22Rv1 (cell line): ENCODE data around the gene TCL1A.

Experiments used
- H3K27ac ChIP-seq: fragments of 450-650 bp; 2 replicates; pipeline ENCODE4 v1.5.1; 2017
- ZFX ChIP-seq: fragments of 450-650 bp; IDR thresholded peaks from 2 replicates; pipeline ENCODE4 v1.6.1; 2017; ENCODE audit warnings: antibody characterized with exemption, borderline replicate concordance
- TF ChIP-seq, protein P1 (sequence below): fragments of 450-650 bp; IDR thresholded peaks from 2 replicates; pipeline ENCODE4 v1.5.1; 2017; ENCODE audit warnings: mild to moderate bottlenecking

Gene TCL1A

DNA sequence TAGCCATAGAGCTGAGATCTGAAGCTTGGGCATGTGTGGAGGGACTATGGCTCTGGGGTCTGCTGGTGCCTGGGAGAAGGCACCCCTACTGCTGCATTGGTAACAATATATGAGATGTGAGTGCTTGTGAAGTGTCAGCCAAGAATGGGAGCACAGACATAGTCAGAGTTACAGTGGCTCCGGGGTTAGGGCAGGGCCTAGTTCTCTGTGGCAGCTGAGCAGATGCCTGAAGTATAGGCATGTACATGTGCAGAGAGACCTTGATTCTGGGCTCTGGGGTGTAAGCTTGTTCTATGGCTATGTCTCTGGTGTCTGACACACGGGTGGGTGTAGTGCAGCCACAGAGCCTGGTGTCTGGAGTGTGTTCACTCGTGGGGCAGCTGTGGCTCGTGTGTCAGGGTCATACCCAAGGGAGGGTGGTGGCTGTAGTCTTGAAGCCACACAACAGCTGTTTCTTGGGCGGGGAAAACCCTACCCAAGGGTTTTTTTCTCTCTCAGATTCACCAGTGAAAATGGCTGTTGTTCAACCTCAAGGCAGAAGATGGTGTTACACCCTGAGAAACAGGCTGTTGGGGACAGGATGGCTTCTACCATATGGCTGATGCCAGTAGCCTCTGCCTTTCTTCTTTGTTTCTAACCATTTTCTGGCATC lies 11.9 kb upstream of the TCL1A start:
- no peak overlapping the region for H3K27ac ChIP-seq
- TF ChIP-seq, protein P1, sequence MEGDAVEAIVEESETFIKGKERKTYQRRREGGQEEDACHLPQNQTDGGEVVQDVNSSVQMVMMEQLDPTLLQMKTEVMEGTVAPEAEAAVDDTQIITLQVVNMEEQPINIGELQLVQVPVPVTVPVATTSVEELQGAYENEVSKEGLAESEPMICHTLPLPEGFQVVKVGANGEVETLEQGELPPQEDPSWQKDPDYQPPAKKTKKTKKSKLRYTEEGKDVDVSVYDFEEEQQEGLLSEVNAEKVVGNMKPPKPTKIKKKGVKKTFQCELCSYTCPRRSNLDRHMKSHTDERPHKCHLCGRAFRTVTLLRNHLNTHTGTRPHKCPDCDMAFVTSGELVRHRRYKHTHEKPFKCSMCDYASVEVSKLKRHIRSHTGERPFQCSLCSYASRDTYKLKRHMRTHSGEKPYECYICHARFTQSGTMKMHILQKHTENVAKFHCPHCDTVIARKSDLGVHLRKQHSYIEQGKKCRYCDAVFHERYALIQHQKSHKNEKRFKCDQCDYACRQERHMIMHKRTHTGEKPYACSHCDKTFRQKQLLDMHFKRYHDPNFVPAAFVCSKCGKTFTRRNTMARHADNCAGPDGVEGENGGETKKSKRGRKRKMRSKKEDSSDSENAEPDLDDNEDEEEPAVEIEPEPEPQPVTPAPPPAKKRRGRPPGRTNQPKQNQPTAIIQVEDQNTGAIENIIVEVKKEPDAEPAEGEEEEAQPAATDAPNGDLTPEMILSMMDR = no peak
- TF ChIP-seq ZFX = no peak

DNA sequence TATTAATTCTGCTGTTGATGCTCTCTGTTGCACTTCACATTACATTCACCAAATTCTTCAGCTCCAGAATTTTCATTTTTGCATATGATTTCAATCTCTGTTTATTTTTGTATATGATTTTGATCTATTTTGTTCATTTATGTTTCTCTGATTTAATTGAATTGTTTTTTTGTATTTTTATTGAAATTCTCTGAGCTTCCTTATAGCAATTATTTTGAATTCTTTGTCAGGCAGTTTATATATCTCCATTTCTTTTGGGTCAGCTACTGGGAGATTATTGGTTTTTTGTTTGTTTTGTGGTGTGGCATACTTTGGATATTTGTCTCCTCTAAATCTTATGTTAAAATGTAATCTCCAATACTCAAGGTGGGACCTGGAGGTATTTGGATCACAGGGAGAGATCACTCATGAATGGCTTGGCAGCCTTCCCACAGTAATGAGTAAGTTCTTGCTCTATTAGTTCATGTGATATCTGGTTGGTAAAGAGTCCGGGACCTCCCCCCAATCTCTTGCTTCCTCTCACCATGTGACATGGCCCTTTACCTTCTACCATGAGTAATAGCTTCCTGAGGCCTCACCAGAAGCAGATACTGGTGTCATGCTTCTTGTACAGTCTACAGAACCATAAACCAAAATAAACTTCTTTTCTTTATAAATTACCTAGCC lies 8.7 kb upstream of the TCL1A start:
- no peak overlapping the region for H3K27ac ChIP-seq
- TF ChIP-seq ZFX = no peak
- TF ChIP-seq, protein P1 = no peak

DNA sequence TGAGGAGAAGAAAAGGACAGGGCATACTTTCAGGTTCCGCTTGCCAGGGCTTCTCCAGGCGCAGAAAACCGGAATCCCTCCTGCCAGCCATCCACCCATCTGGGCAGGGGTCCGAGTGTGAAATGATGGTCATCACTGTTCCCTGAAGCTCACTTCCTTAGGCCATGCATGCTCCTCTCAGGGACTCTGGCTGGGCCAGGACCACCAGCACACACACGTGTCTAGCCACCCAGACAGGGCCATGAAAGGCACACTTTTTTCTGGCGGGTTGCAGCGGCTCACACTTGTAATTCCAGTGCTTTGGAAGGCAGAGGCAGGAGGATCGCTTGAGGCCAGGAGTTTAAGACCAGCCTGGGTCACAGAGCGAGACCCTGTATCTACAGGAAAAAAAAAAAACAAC lies 1.5 kb downstream of the TCL1A start:
- TF ChIP-seq, protein P1 = no peak
- no peak for TF ChIP-seq ZFX
- no peak overlapping the region for H3K27ac ChIP-seq

DNA sequence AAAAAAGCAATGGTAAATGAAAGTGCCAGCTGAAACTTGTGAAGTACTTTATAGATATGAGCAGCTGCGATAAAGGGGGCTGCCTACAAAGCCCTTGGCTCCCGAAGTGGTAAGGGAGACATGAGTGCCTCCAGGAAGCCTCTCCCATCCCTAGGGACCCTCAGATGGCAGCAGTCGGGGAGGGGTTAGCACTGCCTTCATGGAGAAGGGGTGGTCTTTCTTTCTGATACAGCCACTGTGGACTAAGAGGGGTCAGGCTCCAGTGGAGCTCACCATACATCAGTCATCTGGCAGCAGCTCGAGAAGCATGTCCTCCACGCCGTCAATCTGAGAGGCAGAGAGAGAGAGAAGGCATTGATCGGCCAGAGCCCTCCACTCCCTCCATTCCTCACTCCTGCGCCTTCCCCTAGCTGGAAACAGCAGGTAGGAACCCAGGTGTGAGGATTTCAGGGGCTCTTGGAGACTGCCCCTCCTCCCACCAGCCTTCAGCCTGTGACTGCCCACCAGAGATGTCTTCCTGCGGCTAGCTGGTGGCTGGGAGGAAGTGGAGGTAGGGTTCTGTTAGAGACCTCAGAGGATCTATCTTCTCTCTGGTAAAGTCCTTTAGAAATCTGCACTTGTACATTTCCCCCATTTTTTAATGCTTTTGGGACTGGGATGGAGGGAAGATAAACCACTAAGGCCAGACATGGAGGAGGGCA lies 2.3 kb downstream of the TCL1A start:
- H3K27ac ChIP-seq = no peak overlapping the region
- TF ChIP-seq, protein P1 = no peak
- no peak for TF ChIP-seq ZFX

DNA sequence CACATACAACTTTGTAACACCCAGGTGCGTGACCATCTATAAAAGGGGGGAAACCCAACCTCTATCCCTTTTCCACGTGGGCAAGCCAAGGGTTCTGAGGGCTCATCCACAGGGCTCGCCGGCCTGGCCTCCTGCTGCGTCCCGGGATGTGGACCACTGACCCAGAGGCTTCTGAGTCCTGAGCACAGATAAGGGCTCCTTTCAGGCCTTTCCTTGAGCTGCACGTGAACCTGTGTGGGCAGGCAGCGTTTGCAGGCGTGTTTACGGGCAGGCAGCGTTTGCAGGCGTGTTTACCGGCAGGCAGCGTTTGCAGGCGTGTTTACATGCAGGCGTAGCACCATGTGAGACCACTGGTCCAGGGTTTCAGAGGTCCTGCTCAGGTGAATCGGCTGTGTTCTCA lies 3.8 kb downstream of the TCL1A start:
- H3K27ac ChIP-seq = no peak overlapping the region
- TF ChIP-seq, protein P1 = no peak
- no peak for TF ChIP-seq ZFX

DNA sequence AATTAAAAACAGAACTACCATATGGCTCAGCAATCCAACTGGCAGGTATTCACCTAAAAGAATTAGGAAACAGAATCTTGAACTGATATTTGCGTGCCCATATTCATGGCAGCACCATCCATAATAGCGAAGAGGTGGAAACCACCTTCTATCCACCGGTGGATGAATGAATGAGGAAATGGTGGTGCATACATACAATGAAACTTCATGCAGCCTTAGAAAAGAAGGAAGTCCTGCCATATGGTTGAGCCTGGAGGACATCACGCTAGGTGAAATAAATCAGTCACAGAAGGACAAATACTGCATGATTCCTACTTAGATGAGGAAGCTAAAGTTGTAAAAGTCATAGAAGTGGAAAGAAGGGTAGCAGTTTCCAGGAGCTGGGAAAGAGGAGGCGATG lies 6.6 kb downstream of the TCL1A start:
- no peak for TF ChIP-seq ZFX
- TF ChIP-seq, protein P1 = no peak
- no peak overlapping the region for H3K27ac ChIP-seq

DNA sequence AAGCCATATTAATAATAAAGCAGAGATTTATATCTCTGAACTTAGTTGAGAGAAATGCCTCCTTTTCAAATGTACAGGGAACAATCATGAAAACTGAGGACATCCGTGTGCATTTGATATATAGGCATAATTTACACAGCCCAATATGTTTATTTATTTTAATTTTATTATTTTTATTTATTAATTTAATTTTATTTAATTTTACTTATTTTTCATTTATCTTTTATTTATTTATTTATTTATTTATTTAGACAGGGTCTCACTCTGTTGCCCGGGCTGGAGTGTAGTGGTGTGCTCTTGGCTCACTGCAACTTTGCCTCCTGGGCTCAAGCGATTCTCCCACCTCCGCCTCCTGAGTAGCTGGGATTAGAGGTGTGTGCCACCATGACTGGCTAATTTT lies 8.4 kb downstream of the TCL1A start:
- TF ChIP-seq ZFX = no peak
- TF ChIP-seq, protein P1 = no peak
- no peak overlapping the region for H3K27ac ChIP-seq
